NT2/D1 (cell line): ENCODE measurements around the gene AIG1.

Experiments
- SUZ12 ChIP-seq: IDR thresholded peaks from 2 replicates; pipeline ENCODE4 v1.6.1; 2011; ENCODE audit not compliant: insufficient read length, insufficient read depth; ENCODE audit errors: extremely low read depth
- YY1 ChIP-seq: IDR thresholded peaks from 2 replicates; pipeline ENCODE4 v1.6.1; 2011; ENCODE audit not compliant: insufficient read length, insufficient read depth
- ZNF274 ChIP-seq: IDR thresholded peaks from 2 replicates; pipeline ENCODE4 v1.6.1; 2011; ENCODE audit warnings: mild to moderate bottlenecking, low read depth, low read length

- TF ChIP-seq ZNF274 (no peak), SUZ12 (no peak), YY1 (no peak)
Measured at GRCh38 chr6:143241111-143241510, 180.4 kb downstream of the AIG1 start.
